Measurements from ENCODE around the gene LRP2.

Gene LRP2

GRCh38 chr2:169259402-169259801 lies 102.9 kb downstream of the LRP2 start:
- H3K27ac Mint-ChIP-seq, result no peak overlapping the region
- H3K9me3 Mint-ChIP-seq, result peaks cover 5% of the 10 kb centered on the region
- no peaks in the 10 kb centered on the region for H3K4me1 Mint-ChIP-seq
- no peaks in the 10 kb centered on the region for H3K27me3 Mint-ChIP-seq (ENCODE audit: low read depth)
- H3K36me3 Mint-ChIP-seq (ENCODE audit: low read depth), result peaks cover 11% of the 10 kb centered on the region
- no peak for TF ChIP-seq CTCF (IDR thresholded peaks at IDR 0.05; ENCODE audit: unreplicated experiment in 3 of 3)
- H3K4me3 Mint-ChIP-seq, result no peak overlapping the region

GRCh38 chr2:169258045-169258601 lies 104.2 kb downstream of the LRP2 start:
- Mint-ChIP-seq H3K9me3 (peaks cover 5% of the 10 kb centered on the region), H3K27ac (no peak overlapping the region), H3K4me1 (no peaks in the 10 kb centered on the region), H3K36me3 (ENCODE audit: low read depth) (peaks cover 11% of the 10 kb centered on the region), H3K4me3 (no peak overlapping the region), H3K27me3 (ENCODE audit: low read depth) (no peaks in the 10 kb centered on the region)
- TF ChIP-seq CTCF (IDR thresholded peaks at IDR 0.05; ENCODE audit: unreplicated experiment in 3 of 3), result no peak

GRCh38 chr2:169254774-169255173 lies 107.6 kb downstream of the LRP2 start:
- H3K27ac Mint-ChIP-seq, result peak overlapping the region; percentile 27 to 92 (median 82)
- H3K9me3 Mint-ChIP-seq, result no peaks in the 10 kb centered on the region
- H3K36me3 Mint-ChIP-seq (ENCODE audit: low read depth), result peaks cover 7% of the 10 kb centered on the region
- no peaks in the 10 kb centered on the region for H3K4me1 Mint-ChIP-seq
- H3K4me3 Mint-ChIP-seq, result no peak overlapping the region
- no peaks in the 10 kb centered on the region for H3K27me3 Mint-ChIP-seq (ENCODE audit: low read depth)
- TF ChIP-seq CTCF (IDR thresholded peaks at IDR 0.05; ENCODE audit: unreplicated experiment in 3 of 3), result no peak

GRCh38 chr2:169247211-169247610 lies 115.1 kb downstream of the LRP2 start:
- TF ChIP-seq CTCF (IDR thresholded peaks at IDR 0.05; ENCODE audit: unreplicated experiment in 3 of 3), result no peak
- H3K27ac Mint-ChIP-seq, result no peak overlapping the region
- H3K27me3 Mint-ChIP-seq (ENCODE audit: low read depth), result no peaks in the 10 kb centered on the region
- peaks cover 3% of the 10 kb centered on the region for H3K9me3 Mint-ChIP-seq
- H3K4me1 Mint-ChIP-seq, result no peaks in the 10 kb centered on the region
- peaks cover 4% of the 10 kb centered on the region for H3K36me3 Mint-ChIP-seq (ENCODE audit: low read depth)
- H3K4me3 Mint-ChIP-seq, result no peak overlapping the region

- no peaks in the 10 kb centered on the region for H3K4me1 Mint-ChIP-seq
- H3K9me3 Mint-ChIP-seq, result no peaks in the 10 kb centered on the region
- no peaks in the 10 kb centered on the region for H3K27me3 Mint-ChIP-seq (ENCODE audit: low read depth)
Observed at GRCh38 chr2:169240405-169240804, 121.9 kb downstream of the LRP2 start.

More at GRCh38 chr2:169240405-169240804, 121.9 kb downstream of the LRP2 start:
- no peak for TF ChIP-seq CTCF (IDR thresholded peaks at IDR 0.05; ENCODE audit: unreplicated experiment in 3 of 3)
- H3K4me3 Mint-ChIP-seq, result no peak overlapping the region
- peaks cover 5% of the 10 kb centered on the region for H3K36me3 Mint-ChIP-seq (ENCODE audit: low read depth)
- H3K27ac Mint-ChIP-seq, result no peak overlapping the region

Measured in nephron (organoid).